ENCODE data around the gene GAS2. TPM values are rescaled to one million over a fixed set of nuclear protein-coding genes. Genes with fewer than 3 reads are reported as not detected.
A peak's percentile ranks its signal among the peaks of the same experiment; 100 is the strongest.

The GAS2 gene
- total and polyA plus RNA-seq, 2 of the 4 experiments (the other 2 are of a cell fraction), result 0.51 to 0.90 TPM

GRCh38 chr11:22625448-22626287 lies 40.7 kb upstream of the GAS2 start, which contains the start of gene FANCF:
Gene FANCF, minus strand, starts transcription at chr11:22625823. Its CDS starts 13 bp downstream, at chr11:22625810.
- H2AK5ac ChIP-seq (ENCODE audit: low read depth, low read length), result no peak within 1 kb of the TSS
- H3K79me1 ChIP-seq (ENCODE audit: low read depth in 1 of 2, low read length in 2 of 2), result peaks cover 4 to 12% of the 10 kb centered on the region in 2 experiments; a peak in 3 of 4 replicates
- H3K9me3 ChIP-seq (ENCODE audit: control insufficient read depth, insufficient read depth, low read length), result no peaks in the 10 kb centered on the region
- intact Hi-C loops (cut with micrococcal nuclease) (loop anchor here (5.0 kb wide), 1 partner anchor 202 kb away; the partner anchor contains the start of gene SVIP), dilution Hi-C loops (cut with HindIII; ENCODE audit: low sequenced_read_pairs, unreplicated experiment) (no loop called here), in situ Hi-C loops (cut with MboI; ENCODE audit: low sequenced_read_pairs) (no loop called here)
- H4K8ac ChIP-seq (ENCODE audit: low read depth in 2 of 2, low read length in 2 of 2), result peak within 1 kb of the TSS; percentile 87 to 100
- peak within 1 kb of the TSS; percentile 83 for H3K4me3 ChIP-seq (ENCODE audit: insufficient read depth, low read depth, low read length)
- H3K27me3 ChIP-seq (ENCODE audit: control insufficient read depth, insufficient read depth, low read length), result no peaks in the 10 kb centered on the region
- WGBS, 2 experiments (ENCODE audit: extremely low coverage in 2 of 2, insufficient read length in 1 of 2), result 1% methylated on average over 27 of the region's 55 CpGs; no CpG with 5 or more reads in 1 of the 2 experiments
- peak within 1 kb of the TSS; percentile 81 for H2BK120ac ChIP-seq (ENCODE audit: low read depth, low read length)
- ChIA-PET POLR2A (ENCODE audit: unreplicated experiment) (no interaction called here), CTCF (no interaction called here)
- H4K91ac ChIP-seq (ENCODE audit: insufficient read depth, low read depth, low read length), result peak within 1 kb of the TSS; percentile 80
- H4K5ac ChIP-seq (ENCODE audit: low read depth, low read length), result peak within 1 kb of the TSS; percentile 97
- peak within 1 kb of the TSS; percentile 88 for H3K56ac ChIP-seq (ENCODE audit: extremely low read depth, insufficient read depth, low read length)
- ATAC-seq (ENCODE audit: low read depth) (peak; percentile 97), DNase-seq (peak; percentile 99)
- peak within 1 kb of the TSS; percentile 90 for H3K4ac ChIP-seq (ENCODE audit: low read depth, low read length)
- peak within 1 kb of the TSS; percentile 95 for H3K9ac ChIP-seq (ENCODE audit: low read depth, low read length)
- peak within 1 kb of the TSS; percentile 77 for H3K23ac ChIP-seq (ENCODE audit: low read depth, low read length)
- H2BK20ac ChIP-seq (ENCODE audit: low read depth, low read length), result peak within 1 kb of the TSS; percentile 47; the same call in 1 of the 2 replicates
- TF ChIP-seq MAZ (IDR thresholded peaks at IDR 0.05; ENCODE audit: borderline replicate concordance, low read depth, low read length) (no peak), POLR2A (IDR thresholded peaks at IDR 0.05; ENCODE audit: low read depth, low read length) (peak; percentile 43; the same call in 1 of the 2 replicates), MXI1 (IDR thresholded peaks at IDR 0.05; ENCODE audit: borderline replicate concordance, low read depth, low read length) (peak; percentile 6; the same call in 1 of the 2 replicates), FOS (IDR thresholded peaks at IDR 0.05; ENCODE audit: low read depth, low read length) (peak; percentile 74; the same call in 1 of the 2 replicates)
- H3K36me3 ChIP-seq (ENCODE audit: control insufficient read depth, insufficient read depth, low read length), result no peaks in the 10 kb centered on the region
- H2AK9ac ChIP-seq (replicated peaks; ENCODE audit: low read depth, low read length, poor library complexity), result peak within 1 kb of the TSS; percentile 67
- no TSS peak for BruUV-seq (replicated peaks)
- peak within 1 kb of the TSS; percentile 88 for H2BK5ac ChIP-seq (ENCODE audit: low read depth, low read length, poor library complexity, severe bottlenecking)
- no peaks in the 10 kb centered on the region for H3K9me1 ChIP-seq (ENCODE audit: insufficient read depth, low read length)
- H3K4me1 ChIP-seq (ENCODE audit: control insufficient read depth, insufficient read depth, low read length), result no peaks in the 10 kb centered on the region
- peak within 1 kb of the TSS; percentile 99 for H2AFZ ChIP-seq (replicated peaks; ENCODE audit: low read length, poor library complexity)
- H3K4me2 ChIP-seq (ENCODE audit: low read depth, low read length), result peak within 1 kb of the TSS; percentile 93
- H2BK15ac ChIP-seq (ENCODE audit: low read depth, low read length), result peak within 1 kb of the TSS; percentile 58; the same call in 1 of the 3 replicates
- H4K20me1 ChIP-seq (ENCODE audit: insufficient read depth, low read length), result no peaks in the 10 kb centered on the region
- H3K14ac ChIP-seq (replicated peaks; ENCODE audit: low read depth, low read length), result peak within 1 kb of the TSS; percentile 90
- H3K18ac ChIP-seq (ENCODE audit: low read depth, low read length), result peak within 1 kb of the TSS; percentile 78; the same call in 1 of the 2 replicates
- H3K27ac ChIP-seq (ENCODE audit: insufficient read depth, low read length), result peak within 1 kb of the TSS; percentile 89

All from IMR-90 (cell line).